ENCODE data around the gene DTX4.

DNA sequence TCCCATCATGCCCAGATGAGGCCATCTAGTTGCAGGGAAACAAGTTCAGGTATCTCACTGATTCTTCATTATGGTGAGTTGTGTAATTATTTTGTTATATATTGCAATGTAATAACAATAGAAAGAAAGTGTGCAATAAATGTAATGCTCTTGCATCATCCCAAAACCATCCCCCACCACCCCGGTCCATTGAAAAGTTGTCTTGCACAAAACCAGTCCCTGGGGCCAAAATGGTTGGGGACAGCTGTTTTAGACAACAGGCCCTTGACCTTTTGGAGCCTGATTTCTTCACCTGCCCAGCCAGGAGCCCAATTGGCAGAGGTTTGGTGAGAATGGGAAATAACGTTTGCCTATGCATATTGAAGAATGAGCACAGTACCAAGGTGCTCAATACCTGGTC lies 24.8 kb downstream of the DTX4 start:
- TF ChIP-seq YY1 (IDR thresholded peaks at IDR 0.05; ENCODE audit: insufficient read depth, insufficient read length) = no peak
- no peak for TF ChIP-seq SUZ12 (IDR thresholded peaks at IDR 0.05; ENCODE audit: extremely low read depth, insufficient read depth, insufficient read length)
- no peak for TF ChIP-seq ZNF274 (IDR thresholded peaks at IDR 0.05; ENCODE audit: low read depth, low read length)

Measured in NT2/D1 (cell line).